OCI-LY7 (cell line): ENCODE results near the gene MTHFD1L. TPM values are rescaled to one million over a fixed set of nuclear protein-coding genes. Genes with fewer than 3 reads are reported as not detected.

Experiments used
- BruUV-seq: library from RNA; stranded (reverse); fragments of 400-500 nt; replicated peaks from 2 replicates; lab custom pipeline; 2021; lab: Mats Ljungman, UMichigan
- CTCF ChIA-PET: fragments of 300-600 bp; sonication (Branson Sonifier 250); formaldehyde crosslinking; loops from one replicate; lab custom pipeline; 2022; ENCODE audit warnings: antibody characterized with exemption; ENCODE audit not compliant: unreplicated experiment; lab: Charles Lee
- POLR2A ChIA-PET: fragments of 300-600 bp; sonication (Branson Sonifier 250); formaldehyde crosslinking; loops from one replicate; lab custom pipeline; 2022; ENCODE audit warnings: antibody characterized with exemption; lab: Charles Lee
- DNase-seq: peaks from one replicate; pipeline ENCODE4 v3.0.0-alpha.2; 2015; ENCODE audit warnings: low spot score
- H2AFZ ChIP-seq: fragments of 200-600 bp; sonication (generic), shearing (Covaris generic); 2 replicates; pipeline ENCODE4 v1.6.1; 2014; ENCODE audit warnings: mild to moderate bottlenecking, antibody characterized with exemption, low read length, moderate library complexity
- H3K27ac ChIP-seq: fragments of 200-600 bp; sonication (generic); 2 replicates; pipeline ENCODE4 v1.5.1; 2014; ENCODE audit warnings: mixed run types, low read depth, mild to moderate bottlenecking, moderate library complexity, low read length, inconsistent platforms; ENCODE audit not compliant: poor library complexity, severe bottlenecking
- H3K36me3 ChIP-seq: fragments of 200-600 bp; sonication (generic); 2 replicates; pipeline ENCODE4 v1.6.1; 2014; ENCODE audit warnings: mild to moderate bottlenecking, antibody characterized with exemption, low read length, moderate library complexity, mixed read lengths; ENCODE audit not compliant: insufficient read depth
- H3K4me1 ChIP-seq: fragments of 200-600 bp; sonication (generic); 2 replicates; pipeline ENCODE4 v1.5.1; 2014; ENCODE audit warnings: mild to moderate bottlenecking, low read length; ENCODE audit not compliant: insufficient read depth, poor library complexity, severe bottlenecking
- H3K4me2 ChIP-seq: fragments of 200-600 bp; sonication (generic); 2 replicates; pipeline ENCODE4 v1.6.1; 2014; ENCODE audit warnings: mild to moderate bottlenecking, low read length
- H3K4me3 ChIP-seq: fragments of 200-600 bp; sonication (generic); 2 replicates; pipeline ENCODE4 v1.5.1; 2014; ENCODE audit warnings: mild to moderate bottlenecking, low read depth, low read length; ENCODE audit not compliant: poor library complexity, severe bottlenecking
- H3K79me2 ChIP-seq: fragments of 200-600 bp; sonication (generic); 2 replicates; pipeline ENCODE4 v1.6.1; 2016; ENCODE audit warnings: low read depth, mild to moderate bottlenecking, low read length, moderate library complexity, mixed read lengths; ENCODE audit not compliant: insufficient read depth
- H3K9me2 ChIP-seq: fragments of 200-600 bp; sonication (generic); 2 replicates; pipeline ENCODE4 v1.6.1; 2016; ENCODE audit warnings: mild to moderate bottlenecking, low read length, mixed read lengths; ENCODE audit not compliant: insufficient read depth
- H3K9me3 ChIP-seq: fragments of 200-600 bp; sonication (generic); 2 replicates; pipeline ENCODE4 v1.6.1; 2014; ENCODE audit warnings: mild to moderate bottlenecking, mixed run types, low read length, mixed read lengths
- H4K20me1 ChIP-seq: fragments of 200-600 bp; sonication (generic); 2 replicates; pipeline ENCODE4 v1.6.1; 2014; ENCODE audit warnings: mild to moderate bottlenecking, antibody characterized with exemption, low read length, moderate library complexity, mixed read lengths; ENCODE audit not compliant: insufficient read depth
- EZH2phosphoT487 ChIP-seq: fragments of 200-600 bp; sonication (generic); IDR thresholded peaks from 2 replicates; pipeline ENCODE4 v1.6.1; 2018; ENCODE audit warnings: low read depth, borderline replicate concordance, mild to moderate bottlenecking, mixed run types, antibody characterized with exemption, low read length, moderate library complexity, mixed read lengths
- intact Hi-C: fragments of 100-400 bp; cut with micrococcal nuclease; formaldehyde crosslinking; loops from one replicate; pipeline ENCODE4 v1.10.0; 2022; ENCODE audit not compliant: unreplicated experiment
- total RNA-seq, 2 experiments: library from RNA; depleted of rRNA in 1 of 2; stranded (reverse); fragments of >200 nt in 1 of 2; shearing (Covaris generic) in 1 of 2; gene quantifications; 2 replicates each; pipeline ENCODE4 v1.2.3, GENCODE V29; 2014 to 2022
- TF ChIP-seq, protein P1 (sequence below): fragments of 200-600 bp; sonication (generic); conservative IDR thresholded peaks from 2 replicates; pipeline ENCODE4 v1.5.1; 2014; ENCODE audit warnings: mild to moderate bottlenecking, antibody characterized with exemption, low read length, moderate library complexity, mixed read lengths

Gene MTHFD1L
- total RNA-seq, 2 experiments from 2014 or later = 68.4 to 144 TPM

DNA sequence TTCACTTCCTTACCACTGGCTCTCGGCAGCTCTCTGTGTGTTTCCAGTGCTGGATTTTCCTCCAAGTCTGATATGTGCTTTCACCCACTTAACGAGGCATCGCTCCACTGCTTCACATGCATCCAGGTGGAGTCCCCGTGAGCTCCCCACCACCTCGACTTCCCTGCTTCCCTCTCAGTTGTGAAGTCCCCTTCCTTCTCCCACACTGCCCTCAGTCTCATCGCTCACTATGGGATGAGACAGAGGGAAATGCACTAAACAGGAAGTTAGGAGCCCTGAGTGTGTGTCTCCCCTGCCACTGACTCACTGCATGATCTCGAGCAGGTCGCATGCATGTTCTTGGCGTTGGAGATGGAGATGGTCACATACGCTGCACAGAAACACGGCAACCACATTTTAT is 84.0 kb downstream of the MTHFD1L start:
- H4K20me1 ChIP-seq = no peaks in the 10 kb centered on the region
- no peak overlapping the region for H3K4me3 ChIP-seq
- H3K79me2 ChIP-seq = no peaks in the 10 kb centered on the region
- no peaks in the 10 kb centered on the region for H3K9me2 ChIP-seq
- H3K9me3 ChIP-seq = no peaks in the 10 kb centered on the region
- ChIA-PET CTCF (no interaction called here), POLR2A (interaction anchor here (0.6 kb wide), 1 partner anchor 30 kb away, joined by 3 read pairs; no protein-coding TSS in a partner anchor)
- BruUV-seq = no TSS peak
- no peak overlapping the region for H3K4me2 ChIP-seq
- TF ChIP-seq EZH2phosphoT487 = no peak
- TF ChIP-seq, protein P1, sequence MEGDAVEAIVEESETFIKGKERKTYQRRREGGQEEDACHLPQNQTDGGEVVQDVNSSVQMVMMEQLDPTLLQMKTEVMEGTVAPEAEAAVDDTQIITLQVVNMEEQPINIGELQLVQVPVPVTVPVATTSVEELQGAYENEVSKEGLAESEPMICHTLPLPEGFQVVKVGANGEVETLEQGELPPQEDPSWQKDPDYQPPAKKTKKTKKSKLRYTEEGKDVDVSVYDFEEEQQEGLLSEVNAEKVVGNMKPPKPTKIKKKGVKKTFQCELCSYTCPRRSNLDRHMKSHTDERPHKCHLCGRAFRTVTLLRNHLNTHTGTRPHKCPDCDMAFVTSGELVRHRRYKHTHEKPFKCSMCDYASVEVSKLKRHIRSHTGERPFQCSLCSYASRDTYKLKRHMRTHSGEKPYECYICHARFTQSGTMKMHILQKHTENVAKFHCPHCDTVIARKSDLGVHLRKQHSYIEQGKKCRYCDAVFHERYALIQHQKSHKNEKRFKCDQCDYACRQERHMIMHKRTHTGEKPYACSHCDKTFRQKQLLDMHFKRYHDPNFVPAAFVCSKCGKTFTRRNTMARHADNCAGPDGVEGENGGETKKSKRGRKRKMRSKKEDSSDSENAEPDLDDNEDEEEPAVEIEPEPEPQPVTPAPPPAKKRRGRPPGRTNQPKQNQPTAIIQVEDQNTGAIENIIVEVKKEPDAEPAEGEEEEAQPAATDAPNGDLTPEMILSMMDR = no peak
- intact Hi-C loops = no loop called here
- no peak for DNase-seq
- H3K27ac ChIP-seq = no peak overlapping the region
- H3K36me3 ChIP-seq = peaks cover 92% of the 10 kb centered on the region
- no peak overlapping the region for H2AFZ ChIP-seq
- no peaks in the 10 kb centered on the region for H3K4me1 ChIP-seq

DNA sequence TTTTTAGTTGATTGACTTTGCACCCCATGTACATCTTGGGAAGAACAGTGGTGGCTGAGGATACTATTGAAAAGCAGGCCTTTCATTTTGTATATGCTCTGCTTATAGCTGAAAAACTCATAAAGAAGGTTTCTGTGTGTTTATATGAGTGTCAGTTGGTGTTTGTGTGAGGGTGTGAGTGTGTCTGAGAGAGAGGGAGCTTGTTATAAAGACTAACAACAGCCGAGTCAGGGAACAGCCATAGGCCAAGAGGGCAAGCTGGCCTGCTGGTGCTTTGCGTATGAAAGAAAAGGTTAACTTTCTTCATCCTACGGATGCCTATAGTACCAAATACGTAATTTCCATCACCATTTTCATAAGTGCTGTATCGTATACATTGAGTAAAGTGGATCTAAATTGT is 88.3 kb downstream of the MTHFD1L start:
- intact Hi-C loops = no loop called here
- no peak overlapping the region for H2AFZ ChIP-seq
- no peaks in the 10 kb centered on the region for H3K4me1 ChIP-seq
- BruUV-seq = no TSS peak
- ChIA-PET POLR2A (no interaction called here), CTCF (no interaction called here)
- H3K9me2 ChIP-seq = no peaks in the 10 kb centered on the region
- peaks cover 94% of the 10 kb centered on the region for H3K36me3 ChIP-seq
- no peak for TF ChIP-seq EZH2phosphoT487
- TF ChIP-seq, protein P1 = no peak
- H3K79me2 ChIP-seq = no peaks in the 10 kb centered on the region
- H3K27ac ChIP-seq = no peak overlapping the region
- H4K20me1 ChIP-seq = no peaks in the 10 kb centered on the region
- H3K9me3 ChIP-seq = no peaks in the 10 kb centered on the region
- H3K4me2 ChIP-seq = no peak overlapping the region
- DNase-seq = no peak
- H3K4me3 ChIP-seq = no peak overlapping the region

DNA sequence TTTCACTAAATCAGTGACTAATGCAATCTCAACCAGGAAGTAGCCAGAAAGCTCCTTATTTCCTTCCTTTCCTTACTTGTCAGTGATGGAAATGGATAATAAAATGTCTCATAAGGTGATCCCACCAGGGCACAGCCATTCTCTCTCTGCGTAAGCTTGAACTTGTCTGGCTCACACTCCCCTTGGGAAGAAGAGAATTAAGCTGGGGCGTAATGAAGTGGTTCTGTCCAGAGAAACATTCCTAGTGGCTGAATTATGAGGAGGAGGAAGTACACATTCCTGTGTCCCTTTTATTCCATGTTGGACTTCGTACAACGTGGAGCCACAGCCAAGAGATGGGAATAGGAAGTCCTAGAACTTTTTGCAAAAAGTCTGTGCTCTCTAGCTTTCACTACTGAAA is 93.7 kb downstream of the MTHFD1L start:
- ChIA-PET POLR2A (interaction anchor here (0.6 to 1.1 kb wide), 4 partner anchors 14 to 224 kb away, joined by 3 to 6 read pairs (median 4); no protein-coding TSS in a partner anchor), CTCF (no interaction called here)
- Histone ChIP-seq H3K4me3 (no peak overlapping the region), H3K4me1 (no peaks in the 10 kb centered on the region), H3K36me3 (peaks cover 88% of the 10 kb centered on the region), H3K9me3 (no peaks in the 10 kb centered on the region), H3K27ac (no peak overlapping the region), H4K20me1 (no peaks in the 10 kb centered on the region), H2AFZ (no peak overlapping the region), H3K79me2 (no peaks in the 10 kb centered on the region), H3K4me2 (no peak overlapping the region), H3K9me2 (no peaks in the 10 kb centered on the region)
- BruUV-seq = no TSS peak
- no peak for DNase-seq
- intact Hi-C loops = no loop called here
- no peak for TF ChIP-seq EZH2phosphoT487
- TF ChIP-seq, protein P1 = no peak
